Nephron (organoid): ENCODE data around the gene TTC17.

Source experiments
- H3K27ac Mint-ChIP-seq, 3 experiments: 2 replicates each; pipeline ENCODE4 v1.8.0; 2020; ENCODE audit warnings: mixed read lengths in 3 of 3, mild to moderate bottlenecking in 2 of 3, moderate library complexity in 1 of 3
- H3K27me3 Mint-ChIP-seq: 2 replicates; pipeline ENCODE4 v1.8.0; 2021; ENCODE audit warnings: low read depth, mild to moderate bottlenecking, moderate library complexity, mixed read lengths
- H3K36me3 Mint-ChIP-seq: 2 replicates; pipeline ENCODE4 v1.8.0; 2020; ENCODE audit warnings: low read depth, mixed read lengths
- H3K4me1 Mint-ChIP-seq: 2 replicates; pipeline ENCODE4 v1.8.0; 2020; ENCODE audit warnings: mixed read lengths
- H3K4me3 Mint-ChIP-seq, 3 experiments: 2 replicates each; pipeline ENCODE4 v1.8.0; 2020; ENCODE audit warnings: mild to moderate bottlenecking in 3 of 3, mixed read lengths in 3 of 3, moderate library complexity in 2 of 3
- H3K9me3 Mint-ChIP-seq: 2 replicates; pipeline ENCODE4 v1.8.0; 2020; ENCODE audit warnings: mixed read lengths
- TF ChIP-seq, protein P1 (sequence below), 3 experiments: fragments of 200-600 bp; sonication (generic); IDR thresholded peaks; one replicate each; pipeline ENCODE4 v1.5.0; 2021; ENCODE audit warnings: antibody characterized with exemption in 3 of 3; ENCODE audit not compliant: unreplicated experiment in 3 of 3

Gene TTC17

DNA sequence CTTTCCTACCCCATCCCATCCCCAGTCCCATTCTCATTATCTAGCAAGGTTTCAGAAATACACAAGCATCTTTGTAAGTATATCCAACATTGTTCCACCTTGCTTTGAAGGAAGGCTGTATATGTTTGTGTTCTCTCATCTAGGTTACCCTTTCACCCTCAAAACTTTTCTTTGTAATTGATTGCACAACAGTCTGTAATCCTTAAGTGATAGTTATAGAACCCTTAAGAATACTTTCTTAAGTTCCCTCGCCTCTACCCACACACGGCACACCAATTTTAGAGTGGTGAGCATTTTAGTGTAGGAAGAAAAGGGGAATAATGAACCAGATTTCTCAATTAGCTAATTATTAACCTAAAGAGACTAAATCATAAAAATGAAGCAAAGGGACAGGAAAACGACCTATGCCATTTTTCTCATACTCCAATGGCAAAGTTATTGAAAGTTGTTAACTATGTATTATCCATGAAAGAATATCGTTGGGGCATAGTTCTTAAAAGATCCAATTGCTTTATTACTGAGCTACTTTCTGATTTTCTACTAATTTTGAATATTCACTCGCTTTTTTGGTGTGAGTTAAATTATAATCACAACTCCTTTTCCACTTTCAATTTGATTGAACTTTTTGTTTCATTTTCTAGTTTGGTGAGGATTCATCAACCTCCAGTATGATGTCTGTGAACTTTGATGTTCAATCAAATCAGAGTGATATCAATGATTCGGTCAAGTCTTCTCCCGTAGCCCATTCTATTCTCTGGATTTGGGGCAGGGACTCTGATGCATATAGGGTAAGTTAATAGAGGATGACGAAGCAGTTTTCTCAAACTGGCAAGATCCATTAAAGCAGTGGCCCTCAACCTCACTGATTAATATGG is 44.9 kb downstream of the TTC17 start:
- TF ChIP-seq, protein P1, sequence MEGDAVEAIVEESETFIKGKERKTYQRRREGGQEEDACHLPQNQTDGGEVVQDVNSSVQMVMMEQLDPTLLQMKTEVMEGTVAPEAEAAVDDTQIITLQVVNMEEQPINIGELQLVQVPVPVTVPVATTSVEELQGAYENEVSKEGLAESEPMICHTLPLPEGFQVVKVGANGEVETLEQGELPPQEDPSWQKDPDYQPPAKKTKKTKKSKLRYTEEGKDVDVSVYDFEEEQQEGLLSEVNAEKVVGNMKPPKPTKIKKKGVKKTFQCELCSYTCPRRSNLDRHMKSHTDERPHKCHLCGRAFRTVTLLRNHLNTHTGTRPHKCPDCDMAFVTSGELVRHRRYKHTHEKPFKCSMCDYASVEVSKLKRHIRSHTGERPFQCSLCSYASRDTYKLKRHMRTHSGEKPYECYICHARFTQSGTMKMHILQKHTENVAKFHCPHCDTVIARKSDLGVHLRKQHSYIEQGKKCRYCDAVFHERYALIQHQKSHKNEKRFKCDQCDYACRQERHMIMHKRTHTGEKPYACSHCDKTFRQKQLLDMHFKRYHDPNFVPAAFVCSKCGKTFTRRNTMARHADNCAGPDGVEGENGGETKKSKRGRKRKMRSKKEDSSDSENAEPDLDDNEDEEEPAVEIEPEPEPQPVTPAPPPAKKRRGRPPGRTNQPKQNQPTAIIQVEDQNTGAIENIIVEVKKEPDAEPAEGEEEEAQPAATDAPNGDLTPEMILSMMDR (IDR thresholded peaks at IDR 0.05; ENCODE audit: unreplicated experiment in 3 of 3), result no peak
- H3K4me1 Mint-ChIP-seq, result no peaks in the 10 kb centered on the region

DNA sequence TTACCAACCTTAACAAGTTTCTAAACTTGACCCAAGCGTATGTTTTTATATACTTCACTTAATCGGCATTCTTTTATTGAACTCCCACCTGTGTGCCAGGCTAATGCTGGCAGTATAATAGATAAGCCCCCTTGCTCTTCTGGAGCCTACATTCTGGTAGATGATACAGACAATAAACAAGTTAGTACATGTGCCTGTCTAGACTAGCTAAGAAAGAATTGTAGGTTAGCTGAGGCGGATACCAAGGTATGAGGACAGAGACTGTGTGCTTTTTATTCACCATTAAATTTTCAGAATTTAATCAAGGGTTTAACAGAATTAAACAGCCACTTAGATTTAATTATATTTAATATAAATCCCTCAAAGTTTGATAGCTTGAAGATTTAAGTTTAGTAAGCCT is 45.7 kb downstream of the TTC17 start:
- H3K36me3 Mint-ChIP-seq, result peaks cover 79% of the 10 kb centered on the region
- no peaks in the 10 kb centered on the region for H3K27me3 Mint-ChIP-seq
- H3K9me3 Mint-ChIP-seq, result no peaks in the 10 kb centered on the region
- TF ChIP-seq, protein P1 (IDR thresholded peaks at IDR 0.05; ENCODE audit: unreplicated experiment in 3 of 3), result no peak
- H3K4me1 Mint-ChIP-seq, result no peaks in the 10 kb centered on the region
- H3K27ac Mint-ChIP-seq, result no peak overlapping the region
- no peak overlapping the region for H3K4me3 Mint-ChIP-seq

More for the DNA sequence above, 44.9 kb downstream of the TTC17 start:
- Mint-ChIP-seq H3K9me3 (no peaks in the 10 kb centered on the region), H3K36me3 (peaks cover 79% of the 10 kb centered on the region), H3K27ac (no peak overlapping the region), H3K27me3 (no peaks in the 10 kb centered on the region), H3K4me3 (no peak overlapping the region)

DNA sequence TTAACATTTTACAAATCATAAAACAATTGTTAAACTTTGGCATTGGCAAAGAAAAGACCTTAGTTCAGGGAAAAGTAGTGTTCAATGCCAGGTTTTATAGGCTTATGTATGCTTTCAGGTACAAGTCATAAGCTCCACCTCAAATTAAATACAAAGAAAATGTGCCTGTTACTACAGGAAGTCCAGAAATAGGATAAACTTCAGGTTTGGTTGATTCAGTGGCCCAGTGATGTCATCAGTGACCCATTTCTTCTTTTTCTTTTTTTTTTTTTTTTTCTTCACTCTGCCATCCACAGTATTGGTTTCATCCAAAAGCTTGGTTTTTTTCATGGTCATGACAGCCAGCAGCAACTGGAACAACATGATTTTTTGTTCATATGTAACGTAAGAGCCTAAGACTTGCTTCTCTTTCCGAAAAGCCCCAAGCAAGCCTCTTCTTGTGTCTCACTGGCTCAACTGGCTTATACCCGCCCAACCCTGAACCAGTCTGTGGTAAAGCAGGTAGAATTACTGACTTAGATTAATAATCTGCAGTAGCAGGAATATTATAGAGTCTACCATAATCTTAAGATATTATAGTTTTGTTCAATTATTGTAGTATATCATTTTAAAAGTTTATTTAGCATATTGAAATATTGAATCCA is 46.2 kb downstream of the TTC17 start:
- Mint-ChIP-seq H3K4me1 (no peaks in the 10 kb centered on the region), H3K9me3 (no peaks in the 10 kb centered on the region), H3K4me3 (no peak overlapping the region), H3K36me3 (peaks cover 79% of the 10 kb centered on the region), H3K27ac (no peak overlapping the region), H3K27me3 (no peaks in the 10 kb centered on the region)
- TF ChIP-seq, protein P1 (IDR thresholded peaks at IDR 0.05; ENCODE audit: unreplicated experiment in 3 of 3), result no peak

DNA sequence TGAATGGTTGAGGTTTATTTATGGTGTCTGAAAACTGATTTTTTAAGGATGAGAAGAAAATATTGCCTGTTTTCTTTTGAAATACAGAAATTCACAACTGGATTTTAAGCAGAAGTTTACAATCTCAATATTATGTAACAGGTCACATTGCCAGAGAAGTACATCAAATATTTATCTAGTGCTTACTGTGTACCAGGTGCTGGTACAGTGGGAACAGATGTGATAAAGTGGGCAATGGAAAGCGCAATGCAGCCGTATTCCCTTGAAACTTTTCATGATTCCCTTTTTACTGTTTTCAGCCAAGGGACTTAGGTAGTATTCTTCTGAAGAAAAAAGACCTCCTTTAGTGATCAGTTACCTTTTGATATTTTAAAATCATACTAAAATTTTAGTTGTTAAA is 49.6 kb downstream of the TTC17 start:
- H3K27me3 Mint-ChIP-seq, result no peaks in the 10 kb centered on the region
- no peaks in the 10 kb centered on the region for H3K9me3 Mint-ChIP-seq
- H3K4me3 Mint-ChIP-seq, result no peak overlapping the region
- H3K4me1 Mint-ChIP-seq, result no peaks in the 10 kb centered on the region
- H3K27ac Mint-ChIP-seq, result no peak overlapping the region
- H3K36me3 Mint-ChIP-seq, result peaks cover 82% of the 10 kb centered on the region
- TF ChIP-seq, protein P1 (IDR thresholded peaks at IDR 0.05; ENCODE audit: unreplicated experiment in 3 of 3), result no peak

DNA sequence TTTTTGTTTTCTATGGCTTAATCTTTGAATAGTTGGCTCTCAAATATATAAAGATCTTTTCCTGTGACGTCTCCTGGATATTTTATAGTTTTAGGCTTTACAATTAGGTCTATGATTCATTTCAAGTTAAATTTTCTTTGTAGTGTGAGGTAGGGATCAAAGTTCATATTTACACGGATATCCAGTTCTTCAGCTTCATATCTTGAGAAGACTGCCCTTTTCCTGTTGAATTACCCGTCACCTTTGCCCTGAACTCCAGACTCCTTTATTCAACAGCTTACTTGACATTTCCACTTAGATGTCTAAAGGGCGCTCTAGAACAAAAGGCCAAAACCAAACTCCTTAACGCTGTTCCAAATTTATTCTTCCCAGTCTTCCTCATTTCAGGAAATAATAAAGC is 51.7 kb downstream of the TTC17 start:
- H3K27ac Mint-ChIP-seq, result peak overlapping the region in 1 of 3 experiments; percentile 7
- H3K36me3 Mint-ChIP-seq, result peaks cover 79% of the 10 kb centered on the region
- no peaks in the 10 kb centered on the region for H3K27me3 Mint-ChIP-seq
- TF ChIP-seq, protein P1 (IDR thresholded peaks at IDR 0.05; ENCODE audit: unreplicated experiment in 3 of 3), result no peak
- H3K4me1 Mint-ChIP-seq, result no peaks in the 10 kb centered on the region
- H3K4me3 Mint-ChIP-seq, result no peak overlapping the region
- no peaks in the 10 kb centered on the region for H3K9me3 Mint-ChIP-seq
